Astrocyte (in vitro differentiated cells and primary cell): Measurements from ENCODE around the gene GNAT1. TPM values are rescaled to one million over a fixed set of nuclear protein-coding genes. Genes with fewer than 3 reads are reported as not detected.
A peak's percentile ranks its signal among the peaks of the same experiment; 100 is the strongest.

Experiments
- DNase-seq: peaks from one replicate; pipeline ENCODE4 v3.0.0-alpha.2; 2010; ENCODE audit warnings: low read depth
- FAIRE-seq: peaks from 2 replicates; lab custom pipeline; 2011; peaks lifted over from hg19 to GRCh38; lab: Jason Lieb, UNC
- H2AFZ ChIP-seq: 2 replicates; pipeline ENCODE4 v1.6.0; 2012; ENCODE audit warnings: low read depth, low read length, inconsistent platforms
- H3K27ac ChIP-seq: 2 replicates; pipeline ENCODE4 v1.5.1; 2011; ENCODE audit warnings: low read depth, low read length, inconsistent platforms
- H3K27me3 ChIP-seq: 2 replicates; pipeline ENCODE4 v1.6.0; 2011; ENCODE audit warnings: low read length, inconsistent platforms; ENCODE audit not compliant: insufficient read depth
- H3K36me3 ChIP-seq: 2 replicates; pipeline ENCODE4 v1.5.1; 2011; ENCODE audit warnings: low read length, inconsistent platforms; ENCODE audit not compliant: insufficient read depth
- H3K4me1 ChIP-seq: 2 replicates; pipeline ENCODE4 v1.5.1; 2011; ENCODE audit warnings: low read length, inconsistent platforms; ENCODE audit not compliant: insufficient read depth
- H3K4me2 ChIP-seq: 2 replicates; pipeline ENCODE4 v1.6.0; 2012; ENCODE audit warnings: low read length, inconsistent platforms
- H3K4me3 ChIP-seq: 2 replicates; pipeline ENCODE4 v1.5.1; 2011; ENCODE audit warnings: low read depth, mild to moderate bottlenecking, low read length, inconsistent platforms; ENCODE audit not compliant: insufficient read depth
- H3K79me2 ChIP-seq: 2 replicates; pipeline ENCODE4 v1.6.0; 2012; ENCODE audit warnings: mild to moderate bottlenecking, low read length, inconsistent platforms; ENCODE audit not compliant: insufficient read depth
- H3K9ac ChIP-seq: 2 replicates; pipeline ENCODE4 v1.6.0; 2012; ENCODE audit warnings: mild to moderate bottlenecking, low read length, inconsistent platforms
- H3K9me3 ChIP-seq: 2 replicates; pipeline ENCODE4 v1.5.1; 2012; ENCODE audit warnings: low read depth, mild to moderate bottlenecking, low read length, inconsistent platforms; ENCODE audit not compliant: insufficient read depth
- H4K20me1 ChIP-seq: 2 replicates; pipeline ENCODE4 v1.6.0; 2012; ENCODE audit warnings: low read length, inconsistent platforms; ENCODE audit not compliant: insufficient read depth
- H3K27ac Mint-ChIP-seq: one replicate; pipeline ENCODE4 v1.8.0; 2021; ENCODE audit warnings: mild to moderate bottlenecking, mixed read lengths; ENCODE audit not compliant: unreplicated experiment
- H3K27me3 Mint-ChIP-seq: one replicate; pipeline ENCODE4 v1.8.0; 2021; ENCODE audit warnings: low read depth, mixed read lengths; ENCODE audit not compliant: unreplicated experiment
- H3K36me3 Mint-ChIP-seq: one replicate; pipeline ENCODE4 v1.8.0; 2021; ENCODE audit warnings: low read depth, mixed read lengths; ENCODE audit not compliant: unreplicated experiment
- H3K4me1 Mint-ChIP-seq: one replicate; pipeline ENCODE4 v1.8.0; 2021; ENCODE audit warnings: low read depth, mixed read lengths; ENCODE audit not compliant: unreplicated experiment
- H3K4me3 Mint-ChIP-seq: one replicate; pipeline ENCODE4 v1.8.0; 2021; ENCODE audit warnings: mild to moderate bottlenecking, moderate library complexity, mixed read lengths; ENCODE audit not compliant: unreplicated experiment
- H3K9me3 Mint-ChIP-seq: one replicate; pipeline ENCODE4 v1.8.0; 2021; ENCODE audit warnings: mild to moderate bottlenecking, mixed read lengths; ENCODE audit not compliant: unreplicated experiment
- CTCF ChIP-seq: IDR thresholded peaks from 2 replicates; pipeline ENCODE4 v1.5.1; 2011; ENCODE audit warnings: low read depth, mild to moderate bottlenecking, inconsistent platforms, low read length, moderate library complexity; ENCODE audit not compliant: insufficient read depth
- EZH2 ChIP-seq: IDR thresholded peaks from 2 replicates; pipeline ENCODE4 v1.6.1; 2012; ENCODE audit warnings: mild to moderate bottlenecking, low read length, inconsistent platforms; ENCODE audit not compliant: insufficient read depth
- total RNA-seq: library from RNA; stranded (reverse); gene quantifications from 2 replicates; pipeline ENCODE4 v1.2.1, GENCODE V29; 2021

The GNAT1 gene
- total RNA-seq, 1 donor from 2014 or later: not detected

- no peak for FAIRE-seq
- Histone ChIP-seq H3K9me3 (no peaks in the 10 kb centered on the region), H3K4me1 (no peaks in the 10 kb centered on the region), H3K79me2 (no peaks in the 10 kb centered on the region), H3K9ac (no peak overlapping the region), H3K4me2 (no peak overlapping the region), H3K36me3 (no peaks in the 10 kb centered on the region), H2AFZ (no peak overlapping the region), H3K4me3 (no peak overlapping the region), H3K27ac (no peak overlapping the region), H4K20me1 (no peaks in the 10 kb centered on the region), H3K27me3 (peaks cover 25% of the 10 kb centered on the region)
- TF ChIP-seq EZH2 (no peak), CTCF (no peak)
- Mint-ChIP-seq H3K27ac (peak overlapping the region; percentile 15), H3K36me3 (no peaks in the 10 kb centered on the region), H3K4me3 (no peak overlapping the region), H3K4me1 (peaks cover 10% of the 10 kb centered on the region), H3K27me3 (peaks cover 37% of the 10 kb centered on the region), H3K9me3 (peaks cover 3% of the 10 kb centered on the region)
- DNase-seq: no peak
These were observed 11.9 kb downstream of the GNAT1 start for GRCh38 chr3:50203113-50203808.

GRCh38 chr3:50203809-50204803, 12.7 kb downstream of the GNAT1 start:
- peaks cover 42% of the 10 kb centered on the region for H3K27me3 Mint-ChIP-seq
- H3K4me1 ChIP-seq: no peaks in the 10 kb centered on the region
- no peaks in the 10 kb centered on the region for H3K36me3 Mint-ChIP-seq
- peaks cover 25% of the 10 kb centered on the region for H3K27me3 ChIP-seq
- no peaks in the 10 kb centered on the region for H4K20me1 ChIP-seq
- no peak overlapping the region for H3K9ac ChIP-seq
- no peak overlapping the region for H3K4me2 ChIP-seq
- no peak overlapping the region for H3K27ac ChIP-seq
- peak overlapping the region; percentile 71 for H3K4me3 Mint-ChIP-seq
- no peak overlapping the region for H3K4me3 ChIP-seq
- H3K79me2 ChIP-seq: no peaks in the 10 kb centered on the region
- H3K36me3 ChIP-seq: no peaks in the 10 kb centered on the region
- no peaks in the 10 kb centered on the region for H3K9me3 ChIP-seq
- H2AFZ ChIP-seq: no peak overlapping the region
- no peak for TF ChIP-seq CTCF
- no peak for TF ChIP-seq EZH2
- peak overlapping the region; percentile 66 for H3K27ac Mint-ChIP-seq
- FAIRE-seq (no peak), DNase-seq (no peak)
- peaks cover 3% of the 10 kb centered on the region for H3K9me3 Mint-ChIP-seq
- peaks cover 10% of the 10 kb centered on the region for H3K4me1 Mint-ChIP-seq
